NCI-H1092 (cell line): ENCODE data around the gene DNA2.

Source experiments
- DNase-seq: peaks from one replicate; lab custom pipeline; 2025; lab: John Stamatoyannopoulos, UW

The DNA2 gene

DNA sequence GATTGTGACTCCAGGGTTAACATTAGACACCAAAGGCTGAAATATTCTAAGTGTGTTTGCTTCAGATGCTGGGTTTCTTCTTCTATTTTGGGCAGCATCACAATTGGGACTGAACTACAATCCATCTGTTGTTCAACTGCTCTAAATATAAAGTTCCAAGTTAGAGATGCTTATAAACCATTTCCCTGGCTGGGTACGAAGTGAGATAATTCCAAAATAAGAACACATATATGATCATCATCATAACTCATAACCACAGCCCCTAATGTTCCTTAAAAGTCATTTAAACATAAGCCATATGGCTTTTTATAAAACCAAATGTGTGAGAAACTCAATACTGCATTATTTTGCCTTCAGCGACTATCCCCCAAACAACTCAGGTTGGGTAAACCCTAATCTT is 28.8 kb downstream of the DNA2 start:
- no peak for DNase-seq

DNA sequence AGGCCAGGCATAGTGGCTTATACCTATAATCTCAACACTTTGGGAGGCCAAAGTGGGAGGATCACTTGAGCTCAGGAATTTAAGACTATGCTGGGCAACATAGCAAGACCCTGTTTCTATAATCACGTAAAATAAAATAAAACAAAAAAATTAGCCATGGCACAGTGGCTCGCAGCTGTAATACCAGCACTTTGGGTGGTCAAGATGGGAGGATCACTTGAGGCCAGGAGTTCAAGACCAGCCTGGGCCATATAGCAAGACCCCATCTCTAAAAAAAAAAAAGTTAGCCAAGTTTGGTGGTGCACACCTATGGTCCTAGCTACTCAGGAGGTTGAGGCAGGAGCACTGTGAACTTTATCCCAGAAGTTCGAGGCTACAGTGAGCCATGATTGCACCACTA is 30.9 kb downstream of the DNA2 start:
- no peak for DNase-seq

DNA sequence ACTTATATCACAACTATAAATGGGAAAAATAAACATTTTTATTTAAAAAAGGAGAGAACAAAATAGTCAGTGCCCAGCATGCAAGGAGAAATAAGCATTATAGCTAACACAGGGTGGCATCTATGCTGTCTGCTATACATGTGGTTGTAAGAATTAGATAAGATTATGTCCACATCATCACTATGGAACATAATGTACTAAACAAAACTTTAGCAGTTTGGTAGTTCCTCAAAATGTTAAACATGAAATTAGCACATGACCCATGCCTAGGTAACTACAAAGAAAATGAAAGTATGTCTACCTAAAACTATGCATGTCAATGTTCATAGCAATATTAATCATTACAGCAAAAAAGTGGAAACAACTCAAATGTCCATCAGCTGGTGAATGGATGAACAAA is 36.0 kb downstream of the DNA2 start:
- no peak for DNase-seq

GRCh38 chr10:68434657-68435056 is 37.1 kb downstream of the DNA2 start:
- DNase-seq = no peak

- no peak for DNase-seq
Observed at GRCh38 chr10:68428396-68429104, 43.2 kb downstream of the DNA2 start.

GRCh38 chr10:68424454-68425014 is 47.2 kb downstream of the DNA2 start:
- DNase-seq = no peak

DNA sequence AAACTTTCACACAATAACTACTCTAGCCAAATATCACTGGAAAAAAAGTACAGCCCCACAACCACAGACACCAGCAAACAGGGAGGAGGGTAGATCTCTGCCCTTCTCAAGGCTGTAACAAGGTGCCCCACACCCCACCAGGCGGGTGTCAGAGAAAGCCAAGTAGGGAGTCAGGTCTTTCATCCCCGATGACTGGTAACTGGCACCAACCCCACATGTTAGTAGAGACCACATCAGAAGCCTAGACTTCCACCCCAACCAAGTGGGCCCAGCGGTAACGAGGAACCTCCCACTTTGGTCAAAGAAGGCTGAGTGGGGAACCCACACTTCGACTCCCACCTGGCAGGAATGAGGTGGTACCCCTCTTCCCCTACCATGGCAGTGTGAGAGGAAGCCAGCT is 48.3 kb downstream of the DNA2 start:
- DNase-seq = no peak

- DNase-seq = no peak
Observed at GRCh38 chr10:68419376-68419775, 52.4 kb downstream of the DNA2 start.

- DNase-seq = no peak
Observed at GRCh38 chr10:68408898-68409518, 62.8 kb downstream of the DNA2 start.

GRCh38 chr10:68406815-68407548 is 64.8 kb downstream of the DNA2 start, which contains the start of gene RUFY2:
RUFY2 (minus strand) TSS chr10:68407277; CDS start chr10:68407189, 88 bp downstream.
- DNase-seq = peak; percentile 55

DNA sequence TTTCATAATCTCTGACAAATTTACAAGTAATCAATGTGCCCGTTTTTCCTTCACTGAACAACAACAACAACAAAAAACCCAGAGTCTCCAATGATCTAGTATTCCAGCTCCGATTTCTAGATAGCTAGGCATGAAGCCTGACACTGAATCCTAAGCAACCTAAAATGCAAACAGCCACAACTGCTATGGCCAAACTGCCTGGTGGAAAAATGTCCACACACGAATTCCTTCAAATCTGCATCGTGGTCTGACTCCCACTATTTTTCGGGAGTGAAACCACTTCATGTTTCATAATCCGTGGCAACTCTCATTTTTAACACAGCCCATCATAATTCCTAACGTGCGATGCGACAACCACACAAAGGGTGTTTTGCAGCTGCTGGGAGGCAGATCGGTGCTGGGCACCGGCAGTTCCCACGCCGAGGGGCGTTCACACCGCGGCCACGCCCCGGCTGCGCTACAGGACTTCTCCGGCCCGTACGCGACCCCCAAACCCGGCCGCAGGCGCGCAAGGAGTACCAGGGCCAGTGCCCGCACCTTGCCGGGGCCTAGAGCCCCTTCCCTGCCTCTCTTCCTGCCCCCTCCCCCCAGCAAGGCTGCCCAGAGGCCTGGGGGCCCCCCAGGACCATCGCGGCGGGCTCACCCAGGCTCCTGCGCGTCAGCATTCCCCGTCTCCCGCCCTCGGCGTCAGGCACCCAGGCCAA is 65.5 kb downstream of the DNA2 start:
- peak; percentile 21 for DNase-seq

DNA sequence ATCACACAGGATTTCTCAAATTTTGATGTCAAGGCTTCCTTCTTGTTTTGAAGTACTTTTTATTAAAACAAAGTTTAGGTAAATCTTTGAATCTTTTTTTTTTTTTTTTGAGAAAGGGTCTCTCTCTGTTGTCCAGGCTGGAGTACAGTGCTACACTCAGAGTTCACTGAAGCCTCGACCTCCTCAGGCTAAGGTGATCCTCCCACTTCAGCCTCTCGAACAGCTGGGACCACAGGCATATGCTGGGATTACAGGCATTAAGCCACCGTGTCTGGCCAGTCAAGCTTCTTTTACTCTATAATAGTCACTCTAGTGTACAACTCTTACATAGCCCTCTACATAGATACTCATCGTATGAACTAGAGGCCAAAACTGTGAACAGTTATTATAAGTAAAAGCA is 68.1 kb downstream of the DNA2 start:
- DNase-seq = no peak

DNA sequence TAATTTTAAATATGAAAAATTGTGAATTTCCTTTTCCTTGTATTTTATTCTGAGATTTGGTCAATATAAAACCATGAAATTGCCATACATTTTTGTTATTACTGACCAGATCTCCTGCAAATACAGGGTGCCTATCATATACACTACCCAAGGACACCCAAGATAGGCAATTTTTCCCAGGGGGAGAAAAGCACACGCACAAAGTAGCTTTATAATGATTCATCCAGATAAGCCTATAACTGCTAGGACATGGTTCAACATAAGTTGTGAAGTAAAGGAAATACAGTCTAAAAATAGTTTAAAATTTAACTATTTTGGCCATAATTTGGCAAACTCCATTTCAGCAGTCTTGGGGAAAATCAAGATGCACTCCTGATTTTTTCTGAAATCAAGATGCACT is 69.5 kb downstream of the DNA2 start:
- DNase-seq = no peak

- no peak for DNase-seq
Observed at GRCh38 chr10:68397005-68397404, 74.8 kb downstream of the DNA2 start.

- DNase-seq = no peak
Observed at GRCh38 chr10:68385740-68386139, 86.0 kb downstream of the DNA2 start.

DNA sequence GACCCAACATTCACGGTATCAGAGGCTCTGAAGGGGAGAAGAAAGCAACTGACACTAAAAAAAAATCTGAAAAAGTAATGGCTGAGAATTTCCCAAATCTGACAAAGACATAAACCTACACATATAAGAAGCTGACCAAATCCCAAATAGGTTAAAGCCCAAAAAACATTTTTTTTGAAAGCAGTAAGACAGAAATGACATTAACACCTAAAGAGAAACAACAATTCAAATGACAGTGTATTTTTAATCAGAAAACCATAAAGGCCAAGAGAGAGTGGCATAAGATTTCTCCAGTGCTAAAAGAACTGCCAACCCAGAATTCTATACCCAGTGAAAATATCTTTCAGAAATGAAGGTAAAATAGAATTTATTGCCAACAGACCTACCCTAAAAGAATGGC is 100.2 kb downstream of the DNA2 start:
- no peak for DNase-seq

DNA sequence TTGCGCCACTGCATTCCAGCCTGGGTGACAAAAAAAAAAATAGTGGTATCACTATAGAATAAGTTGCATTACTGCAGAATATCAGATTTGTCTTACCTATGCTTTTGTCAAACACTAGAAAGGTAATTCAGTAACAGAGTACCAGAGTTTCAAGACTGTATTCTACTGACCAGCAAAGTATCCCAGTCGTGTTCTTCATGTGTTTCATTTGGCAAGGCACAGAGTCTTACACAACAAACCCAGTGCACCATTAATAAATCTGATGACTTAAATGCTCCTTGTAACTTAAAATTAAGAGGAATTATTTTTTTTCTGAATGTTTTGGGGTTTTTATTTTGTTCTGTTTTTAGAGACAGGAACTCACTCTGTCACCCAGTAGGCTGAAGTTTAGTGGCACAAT is 104.7 kb downstream of the DNA2 start:
- DNase-seq = no peak

DNA sequence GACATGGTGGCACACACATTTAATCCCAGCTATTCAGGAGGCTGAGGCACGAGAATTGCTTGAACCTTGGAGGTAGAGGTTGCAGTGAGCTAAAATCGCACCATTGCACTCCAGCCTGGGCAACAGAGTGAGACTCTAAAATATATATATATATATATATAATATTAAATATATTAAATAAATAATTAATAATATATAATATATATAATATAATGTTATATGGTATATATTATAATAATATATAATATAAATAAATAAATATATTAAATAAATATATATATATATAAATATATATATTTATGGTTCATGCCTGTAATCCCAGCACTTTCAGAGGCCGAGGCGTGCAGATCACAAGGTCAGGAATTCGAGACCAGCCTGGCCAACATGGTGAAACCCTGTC is 105.2 kb downstream of the DNA2 start:
- DNase-seq = no peak

DNA sequence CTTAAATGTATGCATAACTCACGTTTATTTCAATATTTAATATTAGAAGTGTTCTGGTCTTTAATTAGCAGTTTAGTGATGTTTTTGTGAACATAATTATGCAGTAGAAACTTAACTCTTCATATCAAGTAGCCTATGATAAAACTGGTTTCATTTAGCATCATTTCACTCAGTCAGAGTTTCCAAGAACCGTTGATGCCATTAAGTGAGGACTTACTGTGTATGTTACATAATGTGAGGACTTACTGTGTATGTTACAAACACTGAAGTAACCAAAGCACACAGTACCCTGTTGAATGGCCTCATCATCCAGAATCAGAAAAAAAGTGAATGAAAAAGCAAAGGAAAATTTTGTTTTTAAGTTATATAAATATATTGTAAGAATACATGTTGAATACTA is 106.2 kb downstream of the DNA2 start:
- no peak for DNase-seq

GRCh38 chr10:68364101-68364886 is 107.5 kb downstream of the DNA2 start:
- no peak for DNase-seq
